ENCODE results near the gene ZNF76. TPM values are rescaled to one million over a fixed set of nuclear protein-coding genes. Genes with fewer than 3 reads are reported as not detected.

Gene ZNF76
- total and polyA plus RNA-seq, 9 of the 15 experiments (the other 6 are each of a cell fraction or from before 2014, with no cell fraction given), result 1.2 to 17.8 (median 10.7) TPM

- in situ Hi-C loops (cut with MboI), result no loop called here
- intact Hi-C loops (cut with micrococcal nuclease), result no loop called here
- Histone ChIP-seq H3K9me3 (replicated peaks; ENCODE audit: control insufficient read depth, insufficient read depth, low read depth, low read length) (no peaks in the 10 kb centered on the region), H3K79me2 (ENCODE audit: control insufficient read depth, insufficient read depth, low read length) (peaks cover 18% of the 10 kb centered on the region), H3K27ac (ENCODE audit: extremely low read depth, low read depth, low read length) (no peak overlapping the region), H3K36me3 (ENCODE audit: control insufficient read depth, insufficient read depth, low read length) (no peaks in the 10 kb centered on the region), H3K9ac (ENCODE audit: insufficient read depth in 1 of 2, low read depth in 2 of 2, low read length in 2 of 2) (peak overlapping the region; percentile 9 to 62; a peak in 2 of 4 replicates), H3K9me1 (ENCODE audit: control insufficient read depth, insufficient read depth, low read length) (no peaks in the 10 kb centered on the region), H4K20me1 (replicated peaks; ENCODE audit: control insufficient read depth, insufficient read depth, low read length) (no peaks in the 10 kb centered on the region), H3K4me1 (replicated peaks in 1 of 2; ENCODE audit: control insufficient read depth in 2 of 2, insufficient read depth in 2 of 2, low read length in 2 of 2) (peaks cover 20 to 60% of the 10 kb centered on the region in 2 experiments), H3K27me3 (ENCODE audit: control insufficient read depth in 2 of 2, insufficient read depth in 2 of 2, low read length in 2 of 2) (no peaks in the 10 kb centered on the region), H3K4me3 (no peak overlapping the region), H3K4me2 (ENCODE audit: insufficient read depth, low read length) (peak overlapping the region; percentile 11; the same call in 1 of the 2 replicates), H2AFZ (ENCODE audit: low read depth, low read length) (0 out of 2 replicates have a peak overlapping the region, but pooled peaks have one; percentile 49)
- DNase-seq (ENCODE audit: extremely low read depth in 1 of 4, low spot score in 3 of 4) (no peak), FAIRE-seq (no peak), ATAC-seq (no peak)
- ChIA-PET CTCF (ENCODE audit: low intra/inter-chr PET ratio) (no interaction called here), POLR2A (interaction anchor here (0.6 to 1.6 kb wide), 5 partner anchors 9 to 293 kb away, joined by 3 to 6 read pairs (median 3); no protein-coding TSS in a partner anchor)
- no peak for TF ChIP-seq ZNF354B (CRISPR knock-in tag; IDR thresholded peaks at IDR 0.05)
- peak; percentile 14; the same call in 1 of the 2 replicates for TF ChIP-seq HMBOX1 (IDR thresholded peaks at IDR 0.05)
- no TSS peak for BruUV-seq (replicated peaks)
Observed at GRCh38 chr6:35264550-35265274, 5.2 kb downstream of the ZNF76 start.

GRCh38 chr6:35265523-35265922 lies 6.0 kb downstream of the ZNF76 start:
- peaks cover 15 to 58% of the 10 kb centered on the region in 2 experiments for H3K4me1 ChIP-seq (replicated peaks in 1 of 2; ENCODE audit: control insufficient read depth in 2 of 2, insufficient read depth in 2 of 2, low read length in 2 of 2)
- H4K20me1 ChIP-seq (replicated peaks; ENCODE audit: control insufficient read depth, insufficient read depth, low read length), result no peaks in the 10 kb centered on the region
- no peak for DNase-seq (ENCODE audit: extremely low read depth in 1 of 4, low spot score in 3 of 4)
- H3K9ac ChIP-seq (ENCODE audit: insufficient read depth in 1 of 2, low read depth in 2 of 2, low read length in 2 of 2), result no peak overlapping the region
- H3K4me3 ChIP-seq, result no peak overlapping the region
- intact Hi-C loops (cut with micrococcal nuclease), result no loop called here
- no peak for FAIRE-seq
- TF ChIP-seq YY1 (IDR thresholded peaks at IDR 0.05; ENCODE audit: borderline replicate concordance in 1 of 3, control insufficient read depth in 1 of 3, extremely low read depth in 1 of 3, insufficient read depth in 3 of 3, insufficient read length in 1 of 3, insufficient replicate concordance in 2 of 3, low read depth in 1 of 3, low read length in 2 of 3) (peak in 1 of 3 experiments; percentile 12), ZNF395 (CRISPR knock-in tag; IDR thresholded peaks at IDR 0.05) (no peak), RHOXF2B (CRISPR knock-in tag; conservative IDR thresholded peaks at IDR 0.05) (no peak), NR3C1 (CRISPR knock-in tag; IDR thresholded peaks at IDR 0.05) (no peak)
- ChIA-PET POLR2A (interaction anchor here (1.6 kb wide), 1 partner anchor 32 kb away, joined by 3 read pairs; the partner anchor contains the start of gene DEF6), CTCF (ENCODE audit: low intra/inter-chr PET ratio) (no interaction called here)
- no peak for ATAC-seq
- in situ Hi-C loops (cut with MboI), result no loop called here
- H3K27ac ChIP-seq (ENCODE audit: extremely low read depth, low read depth, low read length), result no peak overlapping the region
- H3K9me3 ChIP-seq (replicated peaks; ENCODE audit: control insufficient read depth, insufficient read depth, low read depth, low read length), result no peaks in the 10 kb centered on the region
- no peak overlapping the region for H3K4me2 ChIP-seq (ENCODE audit: insufficient read depth, low read length)
- H3K79me2 ChIP-seq (ENCODE audit: control insufficient read depth, insufficient read depth, low read length), result peaks cover 12% of the 10 kb centered on the region
- no peak overlapping the region for H2AFZ ChIP-seq (ENCODE audit: low read depth, low read length)
- WGBS (ENCODE audit: insufficient coverage, low coverage, missing lambda C conversion rate), result 79% methylated on average over 2 of the region's 2 CpGs
- no peaks in the 10 kb centered on the region for H3K36me3 ChIP-seq (ENCODE audit: control insufficient read depth, insufficient read depth, low read length)
- H3K27me3 ChIP-seq (ENCODE audit: control insufficient read depth in 2 of 2, insufficient read depth in 2 of 2, low read length in 2 of 2), result no peaks in the 10 kb centered on the region
- BruUV-seq (replicated peaks), result no TSS peak
- H3K9me1 ChIP-seq (ENCODE audit: control insufficient read depth, insufficient read depth, low read length), result no peaks in the 10 kb centered on the region

Measured in K562 (cell line).